Renal cortical epithelial cell (primary cell): ENCODE measurements around the gene EDEM3. TPM values are rescaled to one million over a fixed set of nuclear protein-coding genes. Genes with fewer than 3 reads are reported as not detected.

ENCODE experiments used
- total RNA-seq: library from RNA; depleted of rRNA; stranded (reverse); fragments of >200 nt; gene quantifications from 2 replicates; pipeline ENCODE4 v1.2.3, GENCODE V29; 2014

Gene EDEM3
- total RNA-seq, 1 donor from 2014 or later, result 76.7 TPM

Other genes starting within 250 kb of the EDEM3 start
- gene NIBAN1, start 219.7 kb upstream of the EDEM3 start, total RNA-seq, result 21.5 and 30.2 TPM in 2 replicates